22Rv1 (cell line): Measurements from ENCODE around the gene EOLA2.
A peak's percentile ranks its signal among the peaks of the same experiment; 100 is the strongest.
"Not testable (repeated sequence)": the region's sequence is repeated elsewhere in the genome, so short reads cannot be mapped to it uniquely, and the experiment has no call there.

ENCODE experiments used
- H3K27ac ChIP-seq: fragments of 450-650 bp; 2 replicates; pipeline ENCODE4 v1.5.1; 2017
- ZFX ChIP-seq: fragments of 450-650 bp; IDR thresholded peaks from 2 replicates; pipeline ENCODE4 v1.6.1; 2017; ENCODE audit warnings: antibody characterized with exemption, borderline replicate concordance
- TF ChIP-seq, protein P1 (sequence below): fragments of 450-650 bp; IDR thresholded peaks from 2 replicates; pipeline ENCODE4 v1.5.1; 2017; ENCODE audit warnings: mild to moderate bottlenecking

Gene EOLA2

DNA sequence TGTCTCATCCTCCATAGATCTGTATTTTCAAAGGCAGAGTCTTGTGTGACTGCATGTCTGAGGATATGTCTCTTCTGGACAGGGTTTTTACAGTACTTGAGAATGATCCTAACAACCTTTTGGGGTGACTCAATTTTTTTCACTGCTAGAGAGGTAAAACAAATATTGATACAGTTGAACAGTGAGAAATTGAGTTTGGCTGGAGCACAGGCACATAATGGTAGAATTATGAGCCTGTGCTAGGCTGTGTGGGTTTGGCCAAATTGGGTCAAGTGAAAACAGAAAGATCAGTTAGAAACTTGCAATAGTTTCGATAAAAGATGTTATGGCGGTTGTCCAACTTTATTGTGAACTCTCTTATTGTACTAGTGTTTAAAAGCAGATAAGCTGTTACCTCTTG, 23.3 kb upstream of the EOLA2 start:
- TF ChIP-seq, protein P1, sequence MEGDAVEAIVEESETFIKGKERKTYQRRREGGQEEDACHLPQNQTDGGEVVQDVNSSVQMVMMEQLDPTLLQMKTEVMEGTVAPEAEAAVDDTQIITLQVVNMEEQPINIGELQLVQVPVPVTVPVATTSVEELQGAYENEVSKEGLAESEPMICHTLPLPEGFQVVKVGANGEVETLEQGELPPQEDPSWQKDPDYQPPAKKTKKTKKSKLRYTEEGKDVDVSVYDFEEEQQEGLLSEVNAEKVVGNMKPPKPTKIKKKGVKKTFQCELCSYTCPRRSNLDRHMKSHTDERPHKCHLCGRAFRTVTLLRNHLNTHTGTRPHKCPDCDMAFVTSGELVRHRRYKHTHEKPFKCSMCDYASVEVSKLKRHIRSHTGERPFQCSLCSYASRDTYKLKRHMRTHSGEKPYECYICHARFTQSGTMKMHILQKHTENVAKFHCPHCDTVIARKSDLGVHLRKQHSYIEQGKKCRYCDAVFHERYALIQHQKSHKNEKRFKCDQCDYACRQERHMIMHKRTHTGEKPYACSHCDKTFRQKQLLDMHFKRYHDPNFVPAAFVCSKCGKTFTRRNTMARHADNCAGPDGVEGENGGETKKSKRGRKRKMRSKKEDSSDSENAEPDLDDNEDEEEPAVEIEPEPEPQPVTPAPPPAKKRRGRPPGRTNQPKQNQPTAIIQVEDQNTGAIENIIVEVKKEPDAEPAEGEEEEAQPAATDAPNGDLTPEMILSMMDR = no peak
- no peak for TF ChIP-seq ZFX
- H3K27ac ChIP-seq = no peak overlapping the region

DNA sequence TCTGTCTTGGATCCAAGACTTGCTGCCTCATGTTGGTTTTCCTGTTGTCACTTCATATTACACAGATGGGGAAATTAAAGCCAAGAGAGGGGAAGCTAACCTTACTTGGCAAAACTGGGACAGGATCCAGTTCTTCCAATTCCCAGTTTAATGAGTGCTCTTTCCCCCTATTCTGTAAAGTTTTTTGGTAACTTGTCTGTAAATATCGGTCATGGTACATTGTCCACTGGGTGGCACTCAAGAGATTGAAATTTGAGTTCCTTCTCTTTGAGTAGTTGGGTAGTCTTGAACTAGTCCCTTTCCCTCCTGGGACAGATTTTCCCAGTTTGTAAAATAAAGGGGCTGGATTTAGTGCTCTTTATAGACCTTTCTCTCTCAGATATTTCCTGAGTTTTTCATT, 12.4 kb upstream of the EOLA2 start:
- H3K27ac ChIP-seq = no peak overlapping the region
- TF ChIP-seq ZFX = no peak
- TF ChIP-seq, protein P1 = peak; percentile 47

DNA sequence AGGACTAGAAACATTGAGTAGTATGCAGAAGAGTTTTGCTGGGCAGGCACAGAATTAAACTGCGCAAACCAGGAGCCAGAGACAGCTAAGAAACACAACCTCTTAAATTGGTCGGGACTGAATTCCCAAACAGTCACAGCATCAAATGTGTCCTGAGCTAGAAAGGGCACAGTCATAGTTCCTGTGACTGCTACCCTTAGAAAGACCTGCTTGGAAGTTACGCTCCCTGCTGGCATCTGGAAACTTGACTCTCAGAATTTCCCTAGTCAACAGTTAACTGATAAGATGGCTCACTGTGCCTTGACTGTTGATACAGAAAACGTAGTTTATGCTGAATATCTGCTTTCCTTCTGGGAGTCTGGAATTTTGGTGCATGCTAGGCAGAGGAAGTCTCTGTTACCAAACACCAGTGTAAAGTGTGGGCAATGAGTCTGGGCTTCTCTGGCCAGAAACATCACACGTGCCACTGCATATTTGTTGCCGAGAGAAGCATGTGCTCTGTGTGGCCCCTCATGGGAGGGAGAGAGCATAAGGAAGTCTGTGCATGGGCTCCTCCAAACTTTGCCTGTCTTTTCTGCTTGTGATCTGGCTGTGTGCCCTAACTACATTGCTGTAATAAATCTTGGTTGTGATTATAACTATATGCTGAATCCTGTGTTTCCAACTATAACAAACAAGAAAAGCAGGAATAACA, 11.6 kb upstream of the EOLA2 start:
- no peak for TF ChIP-seq ZFX
- TF ChIP-seq, protein P1 = no peak
- no peak overlapping the region for H3K27ac ChIP-seq

DNA sequence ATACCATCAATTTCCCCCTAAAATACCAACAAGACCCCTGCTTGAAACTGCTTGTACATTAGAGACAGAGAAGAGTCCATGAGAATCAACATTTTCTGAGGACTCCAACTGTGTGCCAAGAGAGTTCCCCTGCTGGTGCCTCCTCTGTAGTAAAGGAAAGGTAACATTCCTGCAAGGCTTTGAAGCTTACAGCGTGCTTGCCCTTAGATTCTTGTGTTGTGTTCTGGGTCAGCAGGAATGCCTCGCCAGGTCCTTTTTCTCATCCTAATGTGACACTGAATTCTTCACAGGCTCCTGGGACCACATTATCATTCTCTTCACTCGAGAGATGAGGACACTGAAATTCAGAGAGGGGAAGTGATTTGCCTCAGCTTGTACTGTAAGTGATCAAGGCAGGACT, 9.7 kb upstream of the EOLA2 start:
- TF ChIP-seq ZFX = no peak
- TF ChIP-seq, protein P1 = no peak
- no peak overlapping the region for H3K27ac ChIP-seq

DNA sequence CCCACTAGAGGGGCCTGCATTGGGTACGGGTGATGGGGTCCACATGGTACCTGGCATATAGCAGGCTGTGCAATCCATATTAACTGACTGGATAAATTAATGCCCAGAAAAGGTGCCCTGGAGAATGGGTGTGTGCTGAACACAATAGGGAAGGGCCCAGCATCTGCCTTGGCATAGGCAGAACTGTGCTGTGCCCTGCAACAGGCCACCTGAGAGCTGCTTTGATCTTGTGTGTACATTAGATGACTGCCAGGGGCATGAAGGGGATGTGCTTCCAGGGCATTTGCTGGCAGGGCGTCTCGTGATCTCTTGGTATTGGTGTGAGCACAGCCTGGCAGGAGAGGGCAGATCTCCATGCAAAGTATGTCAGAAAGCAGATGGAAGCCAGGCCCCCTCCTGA, 8.6 kb upstream of the EOLA2 start:
- not testable (repeated sequence) for H3K27ac ChIP-seq

DNA sequence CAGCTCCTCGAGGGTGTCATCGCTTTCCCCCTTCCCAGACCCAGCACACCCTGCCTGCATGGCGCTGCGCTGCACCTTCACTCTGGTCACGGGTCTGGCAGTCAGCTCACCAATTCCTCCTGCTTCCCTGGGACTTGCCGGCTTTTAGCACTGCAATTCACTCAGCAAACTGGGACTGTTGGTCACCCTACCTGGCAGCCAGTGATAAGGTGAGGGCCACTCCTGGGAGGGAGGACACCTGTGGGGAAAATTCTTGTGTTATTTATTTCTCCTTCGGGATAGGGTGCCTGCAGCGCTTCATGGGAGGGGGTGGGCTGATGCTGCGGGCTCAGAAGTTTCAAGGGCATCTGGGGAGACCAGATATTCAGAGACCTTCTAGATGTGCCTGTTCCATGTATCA, 7.5 kb upstream of the EOLA2 start:
- H3K27ac ChIP-seq = not testable (repeated sequence)

DNA sequence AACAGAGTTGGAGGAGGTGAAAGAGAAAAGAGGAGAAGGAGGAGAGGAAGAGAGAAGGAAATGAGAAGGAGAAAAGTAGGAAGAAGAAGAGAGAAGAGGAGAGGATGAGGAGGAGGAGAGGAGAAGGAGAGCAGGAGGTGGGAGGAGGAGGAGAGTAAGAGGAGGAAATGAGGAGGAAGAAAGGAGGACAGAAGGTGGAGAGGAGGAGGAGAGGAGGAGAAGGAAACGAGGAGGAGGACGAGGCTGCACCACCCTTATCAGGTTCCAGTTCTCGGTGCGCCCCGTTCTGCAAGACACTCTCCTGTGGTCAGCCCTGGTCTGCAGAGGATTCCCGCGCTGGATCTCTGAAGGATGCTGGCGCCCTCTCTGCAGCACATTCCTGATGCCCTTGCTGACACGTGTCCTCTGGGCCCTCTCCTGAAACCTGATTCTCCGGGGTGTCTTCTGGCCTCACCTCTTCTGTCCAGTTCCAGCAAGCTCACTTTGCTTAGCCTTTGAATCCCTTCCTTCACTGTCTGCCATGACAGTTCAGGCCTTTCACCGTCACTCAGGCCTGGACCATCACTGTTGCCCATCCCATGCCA, 6.9 kb upstream of the EOLA2 start:
- H3K27ac ChIP-seq = not testable (repeated sequence)

DNA sequence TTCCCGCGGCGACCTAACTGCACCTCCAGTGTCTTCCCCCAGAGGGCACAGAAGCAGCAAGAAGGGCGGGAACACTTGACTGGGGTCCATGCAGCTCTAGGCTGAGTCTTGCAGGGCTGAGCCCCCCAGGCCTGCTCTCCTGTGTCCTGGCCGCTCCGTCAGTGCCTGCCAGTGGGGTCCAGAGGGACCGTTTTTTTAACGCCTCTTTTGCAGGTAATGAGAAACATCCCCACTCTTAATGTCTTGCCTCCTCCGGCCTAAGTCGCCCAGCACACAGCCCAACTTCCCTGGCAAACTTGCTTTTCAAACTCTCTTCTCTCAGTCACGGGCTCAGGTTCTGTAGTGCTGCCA, 2.4 kb upstream of the EOLA2 start:
- peak overlapping the region; percentile 83 for H3K27ac ChIP-seq
- TF ChIP-seq, protein P1 = peak; percentile 40

DNA sequence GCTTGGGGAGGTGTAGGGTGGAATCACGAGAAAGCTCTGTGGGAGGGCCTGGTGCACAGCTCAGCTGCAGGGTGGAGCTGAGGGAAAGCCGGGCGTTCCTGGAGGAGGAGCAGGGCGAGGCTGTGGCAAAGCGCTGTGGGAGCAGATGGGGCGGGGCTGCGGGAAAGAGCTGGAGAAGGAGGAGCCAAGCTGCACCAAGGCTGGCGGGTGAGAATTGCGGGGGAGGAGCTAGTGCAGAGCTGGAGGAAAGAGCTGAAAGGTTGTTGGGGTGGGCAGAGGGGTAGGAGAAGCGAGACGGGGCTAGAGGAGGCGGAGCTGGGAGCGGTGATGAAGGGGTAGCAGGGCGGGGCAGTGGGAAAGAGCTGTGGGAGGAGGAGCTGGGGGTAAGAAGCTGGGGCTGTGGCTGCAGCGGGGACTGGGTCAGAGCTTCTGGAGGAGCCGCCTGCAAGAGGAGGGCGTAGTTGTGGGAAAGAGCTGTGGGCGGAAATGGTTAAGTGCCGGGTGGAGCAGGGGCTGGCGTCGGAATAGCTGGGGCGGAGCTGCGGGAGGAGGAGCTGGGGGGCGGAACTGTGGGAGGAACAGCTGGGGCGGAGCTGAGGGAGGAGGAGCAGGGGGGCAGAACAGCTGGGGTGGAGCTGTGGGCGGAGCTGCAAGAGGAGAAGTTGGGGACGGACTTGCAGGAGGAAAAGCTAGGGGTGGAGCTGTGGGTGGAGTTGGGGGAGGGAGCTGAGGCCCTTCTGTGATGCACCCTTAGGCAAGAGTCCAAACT, 1.8 kb upstream of the EOLA2 start:
- TF ChIP-seq ZFX = no peak
- TF ChIP-seq, protein P1 = no peak

More for the DNA sequence above, 1.8 kb upstream of the EOLA2 start:
- H3K27ac ChIP-seq = peak overlapping the region; percentile 83
